GM18505 (cell line): Measurements from ENCODE around the gene ZNF490.
"Not testable (repeated sequence)": the region's sequence is repeated elsewhere in the genome, so short reads cannot be mapped to it uniquely, and the experiment has no call there.

ENCODE experiments used
- ATAC-seq: cut with Tn5 transposase; IDR thresholded peaks from one replicate; pipeline ENCODE4 v1.9.1; 2021; ENCODE audit not compliant: unreplicated experiment
- POLR2A ChIP-seq: IDR thresholded peaks from 4 replicates; pipeline ENCODE4 v1.6.1; 2011; ENCODE audit warnings: borderline replicate concordance; ENCODE audit not compliant: insufficient read depth, insufficient read length; ENCODE audit errors: extremely low read depth

ZNF490 gene

GRCh38 chr19:12610540-12611360 lies at the start of gene ZNF490, which contains the start of gene ZNF791:
Gene ZNF490, minus strand, starts transcription at chr19:12610813. Its CDS starts 133 bp downstream, at chr19:12610680.
Gene ZNF791, plus strand, starts transcription at chr19:12610920. Its CDS starts 160 bp downstream, at chr19:12611080.
- peak; percentile 91 for TF ChIP-seq POLR2A
- ATAC-seq, result peak; percentile 61

GRCh38 chr19:12657966-12658365 lies 47.4 kb upstream of the ZNF490 start:
- ATAC-seq, result no peak
- no peak for TF ChIP-seq POLR2A

- ATAC-seq, result no peak
- TF ChIP-seq POLR2A, result no peak
Observed at GRCh38 chr19:12656899-12657571, 46.4 kb upstream of the ZNF490 start.

GRCh38 chr19:12655546-12655945 lies 44.9 kb upstream of the ZNF490 start:
- ATAC-seq, result no peak
- TF ChIP-seq POLR2A, result no peak

GRCh38 chr19:12652219-12652618 lies 41.6 kb upstream of the ZNF490 start:
- no peak for ATAC-seq
- no peak for TF ChIP-seq POLR2A

GRCh38 chr19:12649941-12650340 lies 39.3 kb upstream of the ZNF490 start:
- no peak for ATAC-seq

GRCh38 chr19:12648088-12648487 lies 37.5 kb upstream of the ZNF490 start:
- ATAC-seq, result no peak
- no peak for TF ChIP-seq POLR2A

More at GRCh38 chr19:12649941-12650340, 39.3 kb upstream of the ZNF490 start:
- no peak for TF ChIP-seq POLR2A

GRCh38 chr19:12647490-12648071 lies 37.0 kb upstream of the ZNF490 start:
- no peak for ATAC-seq
- TF ChIP-seq POLR2A, result no peak

- ATAC-seq, result no peak
Observed at GRCh38 chr19:12647047-12647446, 36.4 kb upstream of the ZNF490 start.

GRCh38 chr19:12646551-12646950 lies 35.9 kb upstream of the ZNF490 start:
- no peak for ATAC-seq
- TF ChIP-seq POLR2A, result no peak

More at GRCh38 chr19:12647047-12647446, 36.4 kb upstream of the ZNF490 start:
- TF ChIP-seq POLR2A, result no peak

- ATAC-seq, result not testable (repeated sequence)
Observed at GRCh38 chr19:12643716-12644115, 33.1 kb upstream of the ZNF490 start.

GRCh38 chr19:12642506-12642905 lies 31.9 kb upstream of the ZNF490 start:
- no peak for TF ChIP-seq POLR2A
- ATAC-seq, result no peak

GRCh38 chr19:12641456-12641855 lies 30.8 kb upstream of the ZNF490 start:
- no peak for TF ChIP-seq POLR2A
- no peak for ATAC-seq

GRCh38 chr19:12639901-12640613 lies 29.4 kb upstream of the ZNF490 start:
- no peak for TF ChIP-seq POLR2A
- ATAC-seq, result no peak
